NCI-H1436 (cell line): ENCODE data around the gene MAP1LC3B.

Experiments
- DNase-seq: peaks from one replicate; lab custom pipeline; 2025; lab: John Stamatoyannopoulos, UW

MAP1LC3B gene

GRCh38 chr16:87432330-87432915 lies 40.3 kb downstream of the MAP1LC3B start:
- DNase-seq, result no peak

- DNase-seq, result no peak
Measured at GRCh38 chr16:87434146-87434667, 42.1 kb downstream of the MAP1LC3B start.

GRCh38 chr16:87435372-87436224 lies 43.5 kb downstream of the MAP1LC3B start:
- no peak for DNase-seq

- no peak for DNase-seq
Measured at GRCh38 chr16:87436225-87437172, 44.4 kb downstream of the MAP1LC3B start.

- no peak for DNase-seq
Measured at GRCh38 chr16:87437327-87437726, 45.2 kb downstream of the MAP1LC3B start.

GRCh38 chr16:87437911-87438610 lies 45.9 kb downstream of the MAP1LC3B start:
- no peak for DNase-seq

- no peak for DNase-seq
Measured at GRCh38 chr16:87438611-87438985, 46.5 kb downstream of the MAP1LC3B start.

- no peak for DNase-seq
Measured at GRCh38 chr16:87439926-87440325, 47.8 kb downstream of the MAP1LC3B start.

GRCh38 chr16:87441886-87442580 lies 49.9 kb downstream of the MAP1LC3B start:
- DNase-seq, result no peak

GRCh38 chr16:87442581-87442966 lies 50.4 kb downstream of the MAP1LC3B start:
- DNase-seq, result no peak

GRCh38 chr16:87443016-87443415 lies 50.9 kb downstream of the MAP1LC3B start:
- DNase-seq, result no peak

- no peak for DNase-seq
Measured at GRCh38 chr16:87443964-87444363, 51.8 kb downstream of the MAP1LC3B start.

- no peak for DNase-seq
Measured at GRCh38 chr16:87445486-87445885, 53.4 kb downstream of the MAP1LC3B start.

- DNase-seq, result no peak
Measured at GRCh38 chr16:87446479-87446878, 54.3 kb downstream of the MAP1LC3B start.

GRCh38 chr16:87447323-87447722 lies 55.2 kb downstream of the MAP1LC3B start:
- DNase-seq, result no peak

GRCh38 chr16:87448866-87449265 lies 56.7 kb downstream of the MAP1LC3B start:
- no peak for DNase-seq

- DNase-seq, result no peak
Measured at GRCh38 chr16:87451563-87452210, 59.6 kb downstream of the MAP1LC3B start.

GRCh38 chr16:87453326-87453725 lies 61.2 kb downstream of the MAP1LC3B start:
- DNase-seq, result no peak
